ENCODE data around the gene CASP10. TPM values are rescaled to one million over a fixed set of nuclear protein-coding genes. Genes with fewer than 3 reads are reported as not detected.
A peak's percentile ranks its signal among the peaks of the same experiment; 100 is the strongest.
"Not testable (repeated sequence)": the region's sequence is repeated elsewhere in the genome, so short reads cannot be mapped to it uniquely, and the experiment has no call there.

Gene CASP10
- total and polyA plus RNA-seq, 3 experiments from 2014 or later: 6.7 to 8.1 (median 7.3) TPM

DNA sequence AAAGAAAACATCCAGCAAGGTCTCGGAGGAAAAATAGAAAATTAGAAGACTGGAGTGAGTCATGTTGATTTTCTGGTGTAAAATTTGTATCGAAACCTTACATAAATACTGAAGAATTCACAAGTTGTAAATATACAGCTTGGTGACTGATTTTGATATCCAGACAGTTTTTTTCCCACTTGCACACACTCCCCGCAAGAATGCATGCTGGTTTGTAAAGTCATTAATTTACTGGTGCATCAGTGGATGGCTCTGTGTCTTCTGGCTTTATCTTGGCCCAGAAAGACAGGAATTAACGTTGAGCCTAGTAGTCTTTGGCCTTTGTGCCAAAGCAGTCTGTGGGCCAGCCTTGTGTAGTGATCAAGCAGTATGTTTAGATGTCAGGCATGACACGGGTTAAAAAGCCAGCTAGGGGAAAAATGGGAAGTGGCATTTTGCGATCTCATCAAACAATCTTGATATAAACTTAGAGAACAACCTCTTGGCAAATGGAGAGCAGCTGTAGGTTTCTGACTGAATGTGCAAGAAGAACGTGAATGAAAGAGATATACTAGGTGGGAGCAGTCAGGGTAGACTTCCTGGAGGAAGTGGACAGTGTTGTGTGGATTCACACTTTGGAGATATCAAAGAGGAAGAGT, 54.7 kb downstream of the CASP10 start:
- peaks cover 33 to 59% (median 34%) of the 10 kb centered on the region in 3 donors for H3K36me3 Mint-ChIP-seq
- peak overlapping the region in 5 of 7 donors; percentile 14 to 96 (median 21) for H3K4me3 Mint-ChIP-seq

DNA sequence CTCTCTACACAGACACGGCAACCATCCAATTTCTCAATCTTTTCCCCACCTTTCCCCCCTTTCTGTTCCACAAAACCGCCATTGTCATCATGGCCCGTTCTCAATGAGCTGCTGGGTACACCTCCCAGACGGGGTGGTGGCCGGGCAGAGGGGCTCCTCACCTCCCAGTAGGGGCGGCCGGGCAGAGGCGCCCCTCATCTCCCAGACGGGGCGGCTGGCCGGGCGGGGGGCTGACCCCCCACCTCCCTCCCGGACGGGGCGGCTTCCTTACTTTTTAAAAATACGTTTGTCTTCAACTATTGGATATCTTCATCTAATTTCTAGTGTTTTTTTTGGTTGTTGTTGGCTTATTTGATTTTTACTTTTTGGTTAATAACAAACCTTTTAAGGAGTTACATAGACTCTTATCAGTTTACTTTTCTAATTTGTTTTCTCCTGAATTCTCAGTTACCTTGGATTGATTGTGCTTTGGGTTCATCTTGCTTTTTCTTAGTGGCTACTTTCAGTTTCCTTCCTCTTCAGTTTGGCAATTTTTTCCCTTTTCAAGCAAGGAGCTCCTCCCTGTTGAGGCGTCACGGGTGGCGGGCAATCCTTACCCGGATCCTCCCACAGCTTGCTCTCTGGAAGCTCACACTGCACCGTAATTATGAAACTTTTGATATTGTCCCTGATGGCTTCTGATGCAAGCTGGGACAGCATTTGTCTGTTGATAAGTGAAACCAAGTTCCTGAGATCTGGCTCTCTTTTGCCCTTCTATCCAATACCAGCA, 56.4 kb downstream of the CASP10 start:
- H3K9me3 Mint-ChIP-seq; H3K27ac ChIP-seq (ENCODE audit: low read depth, low read length); H3K4me3 ChIP-seq (ENCODE audit: low read length); POLR2A ChIA-PET; CTCF ChIA-PET; H3K27me3 Mint-ChIP-seq; H3K27me3 ChIP-seq (ENCODE audit: insufficient read depth, low read length, poor library complexity, severe bottlenecking); H3K9me3 ChIP-seq (ENCODE audit: low read length); DNase-seq; H3K36me3 ChIP-seq (ENCODE audit: insufficient read depth, low read length): not testable (repeated sequence)
- peaks cover 54 to 82% (median 78%) of the 10 kb centered on the region in 3 donors for H3K4me1 Mint-ChIP-seq
- H3K27ac Mint-ChIP-seq: peak overlapping the region; percentile 19 to 94 (median 75)
- H3K36me3 Mint-ChIP-seq: peaks cover 33 to 51% (median 34%) of the 10 kb centered on the region in 3 donors
- peaks cover 34% of the 10 kb centered on the region for H3K4me1 ChIP-seq (ENCODE audit: insufficient read depth, low read length)
- peak overlapping the region in 3 of 7 donors; percentile 27 to 55 (median 48) for H3K4me3 Mint-ChIP-seq

More for the DNA sequence above, 54.7 kb downstream of the CASP10 start:
- Histone ChIP-seq H3K36me3 (ENCODE audit: insufficient read depth, low read length) (peaks cover 6% of the 10 kb centered on the region), H3K4me1 (ENCODE audit: insufficient read depth, low read length) (peaks cover 38% of the 10 kb centered on the region), H3K9me3 (ENCODE audit: low read length) (no peaks in the 10 kb centered on the region), H3K4me3 (ENCODE audit: low read length) (no peak overlapping the region), H3K27ac (ENCODE audit: low read depth, low read length) (no peak overlapping the region), H3K27me3 (ENCODE audit: insufficient read depth, low read length, poor library complexity, severe bottlenecking) (no peaks in the 10 kb centered on the region)
- DNase-seq: no peak
- H3K9me3 Mint-ChIP-seq: no peaks in the 10 kb centered on the region
- POLR2A ChIA-PET: interaction anchor here (0.7 to 2.2 kb wide), 4 partner anchors 11 to 165 kb away, joined by 3 to 22 read pairs (median 6); partner anchors contain the start of gene CASP8
- CTCF ChIA-PET: interaction anchor here (0.8 to 2.5 kb wide), 6 partner anchors 16 to 130 kb away, joined by 3 to 72 read pairs (median 13); partner anchors contain the start of gene CASP8
- no peaks in the 10 kb centered on the region for H3K27me3 Mint-ChIP-seq
- H3K27ac Mint-ChIP-seq: peak overlapping the region in 7 of 8 donors; percentile 51 to 90 (median 72)
- H3K4me1 Mint-ChIP-seq: peaks cover 57 to 75% (median 69%) of the 10 kb centered on the region in 3 donors

DNA sequence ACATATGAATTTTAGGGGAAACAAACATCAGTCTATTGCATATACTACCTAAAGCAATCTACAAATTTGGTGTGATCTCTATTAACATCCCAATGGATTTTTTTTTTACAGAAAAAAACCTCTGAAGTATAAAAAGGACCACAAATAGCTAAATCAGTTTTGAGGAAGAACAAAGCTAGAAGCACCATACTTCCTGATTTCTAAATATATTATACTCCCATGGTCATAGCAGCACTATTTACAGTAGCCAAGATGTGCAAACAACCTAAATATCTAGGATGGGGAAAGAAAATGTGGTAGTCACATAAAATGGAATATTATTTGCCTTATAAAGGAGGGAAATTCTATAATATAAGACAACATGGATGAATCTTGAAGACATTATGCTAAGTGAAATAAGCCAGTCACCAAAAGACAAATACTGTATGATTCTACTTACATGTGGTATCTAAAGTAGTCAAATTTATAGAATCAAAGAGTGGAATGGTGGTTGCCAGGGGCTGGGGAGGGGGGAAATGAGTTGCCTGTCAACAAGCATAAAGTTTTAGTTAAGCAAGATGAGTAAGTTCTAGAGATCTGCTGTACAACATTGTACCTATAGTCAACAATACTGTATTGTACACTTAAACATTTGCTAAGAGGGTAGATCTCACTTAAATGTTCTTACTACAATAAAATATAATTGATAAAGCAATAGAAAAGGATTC, 59.8 kb downstream of the CASP10 start:
- Mint-ChIP-seq H3K27ac (peak overlapping the region in 7 of 8 donors; percentile 42 to 77 (median 56)), H3K36me3 (peaks cover 27 to 52% (median 28%) of the 10 kb centered on the region in 3 donors), H3K27me3 (no peaks in the 10 kb centered on the region), H3K9me3 (no peaks in the 10 kb centered on the region), H3K4me3 (no peak overlapping the region), H3K4me1 (peaks cover 42 to 82% (median 78%) of the 10 kb centered on the region in 3 donors)
- H3K4me3 ChIP-seq (ENCODE audit: low read length): no peak overlapping the region
- H3K36me3 ChIP-seq (ENCODE audit: insufficient read depth, low read length): peaks cover 6% of the 10 kb centered on the region
- no peak for DNase-seq
- H3K27me3 ChIP-seq (ENCODE audit: insufficient read depth, low read length, poor library complexity, severe bottlenecking): no peaks in the 10 kb centered on the region
- no peak overlapping the region for H3K27ac ChIP-seq (ENCODE audit: low read depth, low read length)
- no peaks in the 10 kb centered on the region for H3K9me3 ChIP-seq (ENCODE audit: low read length)
- H3K4me1 ChIP-seq (ENCODE audit: insufficient read depth, low read length): peaks cover 14% of the 10 kb centered on the region
- POLR2A ChIA-PET: interaction anchor here (0.6 to 0.9 kb wide), 4 partner anchors 125 to 461 kb away, joined by 3 to 7 read pairs (median 4); partner anchors contain the start of genes STRADB and TRAK2
- CTCF ChIA-PET: interaction anchor here (0.9 to 1.5 kb wide), 6 partner anchors 10 to 19 kb away, joined by 3 to 6 read pairs (median 3); partner anchors contain the start of gene CASP8

DNA sequence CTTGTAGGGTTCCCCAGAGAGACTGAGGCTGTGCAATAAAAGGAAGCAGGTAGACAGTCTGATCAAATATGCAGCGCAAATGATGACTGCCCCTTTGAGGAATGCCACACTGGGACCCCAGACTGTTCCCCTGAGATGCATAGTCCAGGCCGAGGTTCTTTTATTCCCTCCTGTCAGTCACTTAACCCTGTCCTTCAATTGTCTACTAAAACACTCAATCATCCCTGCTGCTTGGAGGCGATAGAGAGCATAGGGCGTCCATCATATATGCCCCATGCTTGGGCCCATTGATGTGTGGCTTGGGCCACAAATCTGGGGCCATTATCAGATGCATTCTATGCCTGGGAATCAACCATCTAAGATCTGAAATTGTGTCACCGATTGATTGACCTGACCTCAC, 61.9 kb downstream of the CASP10 start:
- Histone ChIP-seq H3K4me3 (ENCODE audit: low read length) (no peak overlapping the region), H3K9me3 (ENCODE audit: low read length) (no peaks in the 10 kb centered on the region), H3K4me1 (ENCODE audit: insufficient read depth, low read length) (peaks cover 21% of the 10 kb centered on the region), H3K27ac (ENCODE audit: low read depth, low read length) (no peak overlapping the region), H3K36me3 (ENCODE audit: insufficient read depth, low read length) (peaks cover 3% of the 10 kb centered on the region), H3K27me3 (ENCODE audit: insufficient read depth, low read length, poor library complexity, severe bottlenecking) (no peaks in the 10 kb centered on the region)
- DNase-seq: no peak
- Mint-ChIP-seq H3K9me3 (no peaks in the 10 kb centered on the region), H3K27ac (peak overlapping the region in 7 of 8 donors; percentile 28 to 88 (median 48)), H3K4me1 (peaks cover 47 to 89% (median 86%) of the 10 kb centered on the region in 3 donors), H3K36me3 (peaks cover 26 to 47% (median 27%) of the 10 kb centered on the region in 3 donors), H3K27me3 (no peaks in the 10 kb centered on the region), H3K4me3 (no peak overlapping the region)
- POLR2A ChIA-PET: interaction anchor here (1.3 kb wide), 1 partner anchor 8 kb away, joined by 3 read pairs; no protein-coding TSS in a partner anchor
- CTCF ChIA-PET: interaction anchor here (1.0 to 1.7 kb wide), 2 partner anchors 12 to 13 kb away, joined by 3 to 7 read pairs; no protein-coding TSS in a partner anchor

DNA sequence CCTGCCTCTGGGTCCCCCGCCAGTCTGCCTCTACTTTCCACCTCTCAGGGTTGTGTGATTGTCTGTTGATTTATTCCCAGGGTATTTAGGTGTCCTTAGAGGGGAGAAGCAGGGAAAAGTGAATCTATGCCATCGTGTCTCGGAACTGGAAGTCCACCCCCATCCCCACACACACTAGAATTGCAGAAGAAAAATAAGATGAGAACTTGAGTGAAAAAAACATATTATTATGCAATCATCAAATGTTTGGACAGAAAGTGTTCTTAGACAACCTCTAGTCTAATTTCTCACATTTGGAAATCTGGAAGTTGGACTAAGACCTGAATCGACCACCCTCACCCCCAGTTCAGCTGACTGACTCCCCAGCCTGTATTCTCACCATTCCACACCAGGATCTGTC, 63.3 kb downstream of the CASP10 start:
- peaks cover 22 to 45% (median 22%) of the 10 kb centered on the region in 3 donors for H3K36me3 Mint-ChIP-seq

DNA sequence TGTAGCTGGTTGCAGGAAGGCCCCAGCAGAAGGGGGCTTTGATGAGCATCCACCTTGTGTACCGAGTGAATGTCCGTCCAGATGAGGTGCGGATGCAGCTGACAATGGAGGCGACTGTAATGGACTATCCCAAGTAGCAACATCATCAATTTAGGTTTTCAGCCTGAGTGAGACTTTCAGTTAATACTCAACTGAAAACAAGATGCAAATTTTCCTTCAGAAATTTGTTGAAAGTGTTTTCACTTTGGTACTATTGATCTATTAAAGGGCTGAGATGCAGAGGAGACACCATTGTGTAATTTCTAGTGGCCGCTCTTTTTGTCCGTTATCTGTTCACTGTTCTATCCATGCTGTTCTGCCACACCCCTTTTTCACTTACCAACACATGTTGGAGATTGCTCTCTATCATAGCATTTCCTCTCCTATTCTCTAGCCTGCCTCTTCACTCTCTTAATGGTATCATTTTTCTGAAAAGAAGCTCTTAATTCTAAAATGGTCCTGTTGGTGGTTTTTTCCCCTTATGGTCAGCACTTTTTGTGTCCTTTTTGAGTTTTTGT, 65.4 kb downstream of the CASP10 start:
- H3K27ac ChIP-seq (ENCODE audit: low read depth, low read length): no peak overlapping the region
- Mint-ChIP-seq H3K27me3 (no peaks in the 10 kb centered on the region), H3K27ac (peak overlapping the region in 7 of 8 donors; percentile 2 to 85 (median 10)), H3K36me3 (peaks cover 12 to 39% (median 22%) of the 10 kb centered on the region in 3 donors), H3K4me1 (peaks cover 53 to 87% (median 87%) of the 10 kb centered on the region in 3 donors), H3K4me3 (no peak overlapping the region), H3K9me3 (no peaks in the 10 kb centered on the region)
- no peak overlapping the region for H3K4me3 ChIP-seq (ENCODE audit: low read length)
- POLR2A ChIA-PET: interaction anchor here (0.5 to 0.6 kb wide), 2 partner anchors 11 to 328 kb away, joined by 3 to 7 read pairs; no protein-coding TSS in a partner anchor
- no peaks in the 10 kb centered on the region for H3K9me3 ChIP-seq (ENCODE audit: low read length)
- no peak for DNase-seq
- CTCF ChIA-PET: interaction anchor here (1.3 to 1.6 kb wide), 4 partner anchors 12 to 115 kb away, joined by 3 to 6 read pairs (median 4); no protein-coding TSS in a partner anchor
- H3K36me3 ChIP-seq (ENCODE audit: insufficient read depth, low read length): no peaks in the 10 kb centered on the region
- H3K27me3 ChIP-seq (ENCODE audit: insufficient read depth, low read length, poor library complexity, severe bottlenecking): no peaks in the 10 kb centered on the region
- H3K4me1 ChIP-seq (ENCODE audit: insufficient read depth, low read length): peaks cover 56% of the 10 kb centered on the region

More for the DNA sequence above, 63.3 kb downstream of the CASP10 start:
- no peaks in the 10 kb centered on the region for H3K36me3 ChIP-seq (ENCODE audit: insufficient read depth, low read length)
- peaks cover 35% of the 10 kb centered on the region for H3K4me1 ChIP-seq (ENCODE audit: insufficient read depth, low read length)
- no peak overlapping the region for H3K4me3 ChIP-seq (ENCODE audit: low read length)
- Mint-ChIP-seq H3K9me3 (no peaks in the 10 kb centered on the region), H3K4me1 (peaks cover 49 to 89% (median 86%) of the 10 kb centered on the region in 3 donors), H3K27ac (peak overlapping the region; percentile 42 to 79 (median 56)), H3K27me3 (no peaks in the 10 kb centered on the region), H3K4me3 (no peak overlapping the region)
- no peak for DNase-seq
- no peaks in the 10 kb centered on the region for H3K27me3 ChIP-seq (ENCODE audit: insufficient read depth, low read length, poor library complexity, severe bottlenecking)
- no peaks in the 10 kb centered on the region for H3K9me3 ChIP-seq (ENCODE audit: low read length)
- H3K27ac ChIP-seq (ENCODE audit: low read depth, low read length): no peak overlapping the region
- ChIA-PET POLR2A (no interaction called here), CTCF (interaction anchor here (1.2 to 1.7 kb wide), 3 partner anchors 10 to 39 kb away, joined by 3 to 7 read pairs (median 7); no protein-coding TSS in a partner anchor)

DNA sequence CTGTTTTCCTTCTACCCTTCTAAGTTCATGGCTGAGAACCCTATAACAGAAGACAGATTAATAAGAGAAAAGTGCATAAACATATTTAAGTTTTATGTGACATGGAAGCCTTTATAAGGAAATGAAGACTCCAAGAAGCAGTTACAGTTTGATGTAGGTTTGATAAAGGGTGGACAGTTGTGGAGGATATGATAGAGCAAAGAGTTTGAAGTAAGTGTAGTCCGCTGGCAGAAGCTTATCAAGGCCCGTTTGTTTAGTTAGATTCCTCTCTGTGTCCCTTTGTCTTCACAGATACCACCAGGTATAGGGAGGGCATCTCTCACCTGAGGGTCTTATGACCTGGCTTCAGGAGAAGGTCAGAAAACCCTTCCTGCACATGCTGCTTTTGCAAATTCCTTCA, 66.9 kb downstream of the CASP10 start:
- no peaks in the 10 kb centered on the region for H3K9me3 Mint-ChIP-seq
- H3K27me3 Mint-ChIP-seq: no peaks in the 10 kb centered on the region
- H3K27ac Mint-ChIP-seq: peak overlapping the region; percentile 24 to 94 (median 71)
- no peak for DNase-seq
- no peaks in the 10 kb centered on the region for H3K36me3 ChIP-seq (ENCODE audit: insufficient read depth, low read length)
- peak overlapping the region in 1 of 7 donors; percentile 39 for H3K4me3 Mint-ChIP-seq
- POLR2A ChIA-PET: interaction anchor here (1.0 to 2.0 kb wide), 3 partner anchors 10 to 427 kb away, joined by 3 to 7 read pairs (median 3); partner anchors contain the start of gene CASP8
- no peak overlapping the region for H3K27ac ChIP-seq (ENCODE audit: low read depth, low read length)
- H3K27me3 ChIP-seq (ENCODE audit: insufficient read depth, low read length, poor library complexity, severe bottlenecking): no peaks in the 10 kb centered on the region
- no peak overlapping the region for H3K4me3 ChIP-seq (ENCODE audit: low read length)
- CTCF ChIA-PET: interaction anchor here (1.2 to 1.6 kb wide), 4 partner anchors 10 to 16 kb away, joined by 3 to 6 read pairs (median 4); no protein-coding TSS in a partner anchor
- peaks cover 59 to 86% (median 85%) of the 10 kb centered on the region in 3 donors for H3K4me1 Mint-ChIP-seq
- H3K4me1 ChIP-seq (ENCODE audit: insufficient read depth, low read length): peaks cover 65% of the 10 kb centered on the region
- H3K36me3 Mint-ChIP-seq: peaks cover 12 to 36% (median 27%) of the 10 kb centered on the region in 3 donors
- H3K9me3 ChIP-seq (ENCODE audit: low read length): no peaks in the 10 kb centered on the region

Measured in CD8-positive, alpha-beta memory T cell (primary cell).